H1 (cell line): ENCODE measurements around the gene ZBTB16. TPM values are rescaled to one million over a fixed set of nuclear protein-coding genes. Genes with fewer than 3 reads are reported as not detected.

ENCODE experiments used
- CTCF ChIA-PET: fragments of 300-600 bp; sonication (Branson Sonifier 250); formaldehyde crosslinking; loops from one replicate; lab custom pipeline; 2021; ENCODE audit not compliant: partially characterized antibody; lab: Charles Lee
- POLR2A ChIA-PET: fragments of 300-600 bp; sonication (Branson Sonifier 250); formaldehyde crosslinking; loops from one replicate; lab custom pipeline; 2021; ENCODE audit warnings: inconsistent platforms; ENCODE audit not compliant: partially characterized antibody; lab: Charles Lee
- DNase-seq, 2 experiments: peaks; one replicate each; pipeline versions ENCODE4 v3.0.0 to v3.0.0-alpha.2; 2010 to 2022; ENCODE audit warnings: low spot score in 2 of 2, low read depth in 1 of 2, mixed read lengths in 1 of 2
- FAIRE-seq: peaks from 2 replicates; lab custom pipeline; 2011; peaks lifted over from hg19 to GRCh38; lab: Jason Lieb, UNC
- H2AFZ ChIP-seq: 2 replicates; pipeline ENCODE4 v1.8.1; 2012; ENCODE audit warnings: low read length, inconsistent platforms
- H2AK5ac ChIP-seq: 2 replicates; pipeline ENCODE4 v1.6.1; 2013; ENCODE audit warnings: low read depth, low read length
- H2BK120ac ChIP-seq: replicated peaks from 2 replicates; pipeline ENCODE3; 2013; ENCODE audit warnings: low read depth, low read length, inconsistent platforms
- H2BK12ac ChIP-seq: 2 replicates; pipeline ENCODE4 v1.6.1; 2013; ENCODE audit warnings: low read depth, low read length
- H2BK15ac ChIP-seq: 2 replicates; pipeline ENCODE4 v1.6.1; 2013; ENCODE audit warnings: low read length
- H2BK20ac ChIP-seq: 2 replicates; pipeline ENCODE4 v1.6.1; 2013; ENCODE audit warnings: low read length
- H2BK5ac ChIP-seq: 2 replicates; pipeline ENCODE4 v1.6.1; 2013; ENCODE audit warnings: low read depth, low read length
- H3K14ac ChIP-seq: 2 replicates; pipeline ENCODE4 v1.6.1; 2013; ENCODE audit warnings: inconsistent platforms; ENCODE audit not compliant: insufficient read length
- H3K18ac ChIP-seq: 2 replicates; pipeline ENCODE4 v1.6.1; 2013; ENCODE audit warnings: low read length; ENCODE audit errors: extremely low read depth
- H3K23ac ChIP-seq: 2 replicates; pipeline ENCODE4 v1.6.1; 2013; ENCODE audit warnings: inconsistent platforms; ENCODE audit not compliant: insufficient read length
- H3K23me2 ChIP-seq: 2 replicates; pipeline ENCODE4 v1.6.1; 2013; ENCODE audit warnings: low read depth, low read length
- H3K27ac ChIP-seq: 2 replicates; pipeline ENCODE4 v1.6.1; 2011; ENCODE audit warnings: low read depth, low read length, inconsistent platforms
- H3K27me3 ChIP-seq, 4 experiments: replicated peaks in 1 of 4; 1 replicate in 1 of 4; 2 replicates in 3 of 4; pipeline versions ENCODE4 v1.6.1 to v1.8.1; 2011 to 2013; ENCODE audit warnings: low read length in 3 of 4, mild to moderate bottlenecking in 3 of 4, inconsistent platforms in 2 of 4, mixed read lengths in 2 of 4, moderate library complexity in 1 of 4; ENCODE audit not compliant: control insufficient read depth in 3 of 4, insufficient read depth in 3 of 4; ENCODE audit errors: extremely low read depth in 1 of 4
- H3K36me3 ChIP-seq, 4 experiments: 2 replicates each; pipeline versions ENCODE4 v1.6.1 to v1.8.1; 2011 to 2013; ENCODE audit warnings: mild to moderate bottlenecking in 4 of 4, low read length in 3 of 4, moderate library complexity in 2 of 4, control low read depth in 1 of 4, inconsistent platforms in 1 of 4; ENCODE audit not compliant: insufficient read depth in 4 of 4, control insufficient read depth in 2 of 4
- H3K4ac ChIP-seq: replicated peaks from 2 replicates; pipeline ENCODE3; 2013; ENCODE audit warnings: low read length, low read depth, mixed read lengths, inconsistent platforms; ENCODE audit not compliant: insufficient read length
- H3K4me1 ChIP-seq, 4 experiments: replicated peaks in 1 of 4; 1 replicate in 1 of 4; 2 replicates in 3 of 4; pipeline versions ENCODE4 v1.6.1 to v1.8.1; 2011 to 2013; ENCODE audit warnings: low read length in 3 of 4, inconsistent platforms in 2 of 4, mixed read lengths in 1 of 4; ENCODE audit not compliant: insufficient read depth in 4 of 4, control insufficient read depth in 3 of 4
- H3K4me2 ChIP-seq, 2 experiments: 2 replicates each; pipeline versions ENCODE4 v1.6.1 to v1.8.1; 2011 to 2013; ENCODE audit warnings: low read depth in 2 of 2, low read length in 2 of 2, control low read depth in 1 of 2, inconsistent platforms in 1 of 2, mild to moderate bottlenecking in 1 of 2; ENCODE audit not compliant: insufficient read depth in 1 of 2
- H3K4me3 ChIP-seq, 4 experiments: fragments of 200-600, 300-600 bp in 1 of 4; sonication (generic), shearing (Covaris generic), sonication (Bioruptor Twin) in 1 of 4; 2 replicates each; pipeline versions ENCODE4 v1.5.1 to v1.8.1; 2011 to 2016; ENCODE audit warnings: low read length in 4 of 4, low read depth in 3 of 4, control low read depth in 2 of 4, inconsistent platforms in 2 of 4, mild to moderate bottlenecking in 2 of 4, mixed read lengths in 1 of 4, moderate library complexity in 1 of 4; ENCODE audit not compliant: insufficient read depth in 2 of 4; ENCODE audit errors: extremely low read depth in 1 of 4
- H3K56ac ChIP-seq: replicated peaks from 2 replicates; pipeline ENCODE3; 2013; ENCODE audit warnings: low read depth, mild to moderate bottlenecking, mixed read lengths, low read length, inconsistent platforms; ENCODE audit not compliant: insufficient read length
- H3K79me1 ChIP-seq: 2 replicates; pipeline ENCODE4 v1.6.1; 2013; ENCODE audit warnings: low read depth, low read length, control low read depth
- H3K79me2 ChIP-seq, 2 experiments: 2 replicates each; pipeline versions ENCODE4 v1.6.1 to v1.8.1; 2012 to 2013; ENCODE audit warnings: low read length in 2 of 2, mild to moderate bottlenecking in 2 of 2, inconsistent platforms in 1 of 2; ENCODE audit not compliant: insufficient read depth in 2 of 2, control insufficient read depth in 1 of 2
- H3K9ac ChIP-seq, 4 experiments: replicated peaks in 1 of 4; 1 replicate in 1 of 4; 2 replicates in 3 of 4; pipeline versions ENCODE4 v1.6.1 to v1.8.1; 2011 to 2013; ENCODE audit warnings: low read depth in 3 of 4, low read length in 3 of 4, control low read depth in 2 of 4, mild to moderate bottlenecking in 2 of 4, moderate library complexity in 2 of 4, inconsistent platforms in 1 of 4; ENCODE audit errors: extremely low read depth in 1 of 4
- H3K9me3 ChIP-seq, 2 experiments: 2 replicates each; pipeline versions ENCODE4 v1.6.1 to v1.8.1; 2012 to 2013; ENCODE audit warnings: mild to moderate bottlenecking in 2 of 2, moderate library complexity in 2 of 2, control low read depth in 1 of 2, inconsistent platforms in 1 of 2, low read depth in 1 of 2, low read length in 1 of 2, mixed read lengths in 1 of 2; ENCODE audit not compliant: insufficient read depth in 2 of 2
- H4K20me1 ChIP-seq, 2 experiments: replicated peaks in 1 of 2; 2 replicates each; pipeline versions ENCODE3 to v1.8.1; 2011 to 2013; ENCODE audit warnings: inconsistent platforms in 2 of 2, low read length in 2 of 2, mild to moderate bottlenecking in 1 of 2; ENCODE audit not compliant: insufficient read depth in 2 of 2, control insufficient read depth in 1 of 2
- H4K5ac ChIP-seq: 2 replicates; pipeline ENCODE4 v1.6.1; 2013; ENCODE audit warnings: low read length, low read depth, mixed read lengths, inconsistent platforms; ENCODE audit not compliant: insufficient read length
- H4K8ac ChIP-seq: 2 replicates; pipeline ENCODE4 v1.8.0; 2013; ENCODE audit warnings: mild to moderate bottlenecking, moderate library complexity, low read length, inconsistent platforms; ENCODE audit not compliant: insufficient read depth; ENCODE audit errors: extremely low read depth
- H4K91ac ChIP-seq: replicated peaks from 2 replicates; pipeline ENCODE3; 2013; ENCODE audit warnings: low read length, mixed read lengths, inconsistent platforms; ENCODE audit not compliant: insufficient read length
- FOSL1 ChIP-seq: IDR thresholded peaks from 2 replicates; pipeline ENCODE4 v1.6.1; 2011; ENCODE audit warnings: mild to moderate bottlenecking, low read depth, low read length, moderate library complexity; ENCODE audit not compliant: insufficient read depth
- WGBS, 2 experiments: shearing (Covaris generic) in 1 of 2; methylation state at CpG; one replicate each; pipeline versions ENCODE4 v1.1.6 to v1.1.7; 2013 to 2015; ENCODE audit warnings: low lambda C conversion rate in 2 of 2, mixed read lengths in 2 of 2, inconsistent platforms in 1 of 2, low coverage in 1 of 2, missing lambda C conversion rate in 1 of 2; ENCODE audit not compliant: insufficient replicate concordance in 2 of 2, insufficient coverage in 1 of 2, insufficient read length in 1 of 2; ENCODE audit errors: extremely low coverage in 1 of 2, missing lambda C conversion rate in 1 of 2; 5-methylcytosine and 5-hydroxymethylcytosine counted together
- polyA plus RNA-seq, 7 experiments: library from polyadenylated mRNA; depleted of rRNA in 3 of 7; stranded (reverse) in 5 of 7; unstranded in 2 of 7; fragments of >200 nt in 5 of 7; fragments of 200-250 nt in 2 of 7; gene quantifications; 1 replicate in 5 of 7; 2 replicates in 1 of 7; 4 replicates in 1 of 7; pipeline versions ENCODE4 v1.2.1 to v1.2.3, GENCODE V29; 2011 to 2013; ENCODE audit warnings: missing spikeins in 2 of 7, mixed read lengths in 2 of 7
- total RNA-seq: library from RNA; stranded (reverse); fragmentation: NEBNext Ultra II Directional; extraction: Animal tissue kit (Norgen Biotek cat#: 25700); gene quantifications from 2 replicates; pipeline ENCODE4 v1.2.1, GENCODE V29; 2021

ZBTB16 gene
- total and polyA plus RNA-seq, 2 of the 8 experiments (the other 6 are each of a cell fraction or from before 2014, with no cell fraction given) = 0.12 to 0.61 TPM

- no peaks in the 10 kb centered on the region for H4K20me1 ChIP-seq
- no peaks in the 10 kb centered on the region for H3K79me2 ChIP-seq
- no peak overlapping the region for H2BK120ac ChIP-seq
- 75% methylated on average over 3 of the region's 3 CpGs; no CpG with 5 or more reads in 1 of the 2 experiments for WGBS, 2 experiments
- H3K23me2 ChIP-seq = peaks cover 12% of the 10 kb centered on the region; the same call in 1 of the 2 replicates
- no peak for TF ChIP-seq FOSL1
- no peaks in the 10 kb centered on the region for H3K9me3 ChIP-seq
- no peak overlapping the region for H4K5ac ChIP-seq
- no peak overlapping the region for H2BK15ac ChIP-seq
- H2BK20ac ChIP-seq = no peak overlapping the region
- no peak overlapping the region for H4K8ac ChIP-seq
- ChIA-PET POLR2A (no interaction called here), CTCF (interaction anchor here (1.2 to 2.0 kb wide), 5 partner anchors 9 to 206 kb away, joined by 3 to 6 read pairs (median 4); no protein-coding TSS in a partner anchor)
- no peak overlapping the region for H3K18ac ChIP-seq
- no peak overlapping the region for H3K23ac ChIP-seq
- FAIRE-seq (no peak), DNase-seq (no peak)
- peaks cover 0 to 9% (median 6%) of the 10 kb centered on the region in 4 experiments; a peak in 6 of 7 replicates for H3K4me1 ChIP-seq
- no peak overlapping the region for H3K27ac ChIP-seq
- no peak overlapping the region for H3K4me2 ChIP-seq
- no peak overlapping the region for H2BK5ac ChIP-seq
- no peak overlapping the region for H2AFZ ChIP-seq
- H3K4ac ChIP-seq = no peak overlapping the region
- no peak overlapping the region for H3K4me3 ChIP-seq
- peaks cover 28 to 41% (median 35%) of the 10 kb centered on the region in 4 experiments for H3K27me3 ChIP-seq
- no peaks in the 10 kb centered on the region; a peak in 1 of 8 replicates for H3K36me3 ChIP-seq
- H2AK5ac ChIP-seq = no peak overlapping the region
- no peak overlapping the region for H3K56ac ChIP-seq
- H2BK12ac ChIP-seq = no peak overlapping the region
- no peaks in the 10 kb centered on the region for H3K79me1 ChIP-seq
- H3K14ac ChIP-seq = no peak overlapping the region
- no peak overlapping the region for H4K91ac ChIP-seq
- no peak overlapping the region for H3K9ac ChIP-seq
Measured at GRCh38 chr11:114054806-114055205, 4.7 kb upstream of the ZBTB16 start.
